A549 (cell line): ENCODE data around the gene NUDT2.

Experiments used
- CBX8 ChIP-seq: fragments of 200-600 bp; sonication (generic); IDR thresholded peaks from 2 replicates; pipeline ENCODE4 v1.6.1; 2016
- CHD2 ChIP-seq: fragments of 150-350 bp; IDR thresholded peaks from 2 replicates; pipeline ENCODE4 v1.6.1; 2014; ENCODE audit warnings: low read length; ENCODE audit not compliant: partially characterized antibody
- CTCF ChIP-seq: fragments of >200 bp; sonication (Bioruptor Twin); formaldehyde crosslinking; IDR thresholded peaks from 3 replicates; pipeline ENCODE4 v1.5.1; 2016
- EHF ChIP-seq: fragments of 250-450 bp; sonication (Bioruptor Pico); IDR thresholded peaks from 2 replicates; pipeline ENCODE4 v1.5.0; 2020; ENCODE audit warnings: mild to moderate bottlenecking
- EP300 ChIP-seq, 2 experiments: fragments of >200 bp; sonication (Bioruptor Twin); formaldehyde crosslinking; IDR thresholded peaks; 2 replicates in 1 of 2; 3 replicates in 1 of 2; pipeline ENCODE4 v1.6.1; 2016 to 2017
- HOXB5 ChIP-seq: fragments of 250-450 bp; sonication (Bioruptor Pico); IDR thresholded peaks from 2 replicates; pipeline ENCODE4 v1.5.0; 2020; ENCODE audit warnings: mild to moderate bottlenecking, moderate library complexity
- MAX ChIP-seq: IDR thresholded peaks from 2 replicates; pipeline ENCODE4 v1.6.1; 2012
- NR3C1 ChIP-seq: fragments of >200 bp; sonication (Bioruptor Twin); formaldehyde crosslinking; IDR thresholded peaks from 3 replicates; pipeline ENCODE4 v1.6.1; 2017

- TF ChIP-seq NR3C1 (no peak), CTCF (no peak), EP300 (IDR thresholded peaks at IDR 0.05) (no peak), EHF (CRISPR knock-in tag) (no peak), CBX8 (no peak), HOXB5 (CRISPR knock-in tag) (no peak), CHD2 (no peak), MAX (no peak)
These were observed 826 bp upstream of the NUDT2 start for GRCh38 chr9:34328500-34328986.
